GM12872 (cell line): ENCODE results near the gene SUCLG2.

ENCODE experiments used
- TF ChIP-seq, protein P1 (sequence below): IDR thresholded peaks from 3 replicates; pipeline ENCODE4 v1.5.1; 2011; ENCODE audit warnings: low read depth, mild to moderate bottlenecking, low read length, moderate library complexity; ENCODE audit not compliant: insufficient read depth

The SUCLG2 gene

DNA sequence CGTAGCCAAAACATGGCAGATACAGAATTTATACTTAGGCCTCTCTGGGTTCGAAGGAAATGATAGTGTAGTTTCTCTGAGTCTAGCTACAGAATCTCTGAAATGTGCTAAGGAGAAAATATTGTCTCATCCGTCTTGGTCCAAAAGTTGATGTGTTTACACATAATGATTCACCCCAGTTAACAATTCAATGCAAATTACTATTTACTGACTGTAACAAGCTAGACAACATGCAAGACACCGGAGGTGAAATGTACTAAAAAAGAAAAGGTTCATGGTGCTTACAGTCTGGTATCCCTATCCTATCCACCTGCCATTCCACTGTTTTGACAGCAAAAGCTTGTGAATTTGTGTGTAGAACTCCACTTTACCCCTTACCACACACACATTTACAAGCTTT lies 146.8 kb downstream of the SUCLG2 start:
- TF ChIP-seq, protein P1, sequence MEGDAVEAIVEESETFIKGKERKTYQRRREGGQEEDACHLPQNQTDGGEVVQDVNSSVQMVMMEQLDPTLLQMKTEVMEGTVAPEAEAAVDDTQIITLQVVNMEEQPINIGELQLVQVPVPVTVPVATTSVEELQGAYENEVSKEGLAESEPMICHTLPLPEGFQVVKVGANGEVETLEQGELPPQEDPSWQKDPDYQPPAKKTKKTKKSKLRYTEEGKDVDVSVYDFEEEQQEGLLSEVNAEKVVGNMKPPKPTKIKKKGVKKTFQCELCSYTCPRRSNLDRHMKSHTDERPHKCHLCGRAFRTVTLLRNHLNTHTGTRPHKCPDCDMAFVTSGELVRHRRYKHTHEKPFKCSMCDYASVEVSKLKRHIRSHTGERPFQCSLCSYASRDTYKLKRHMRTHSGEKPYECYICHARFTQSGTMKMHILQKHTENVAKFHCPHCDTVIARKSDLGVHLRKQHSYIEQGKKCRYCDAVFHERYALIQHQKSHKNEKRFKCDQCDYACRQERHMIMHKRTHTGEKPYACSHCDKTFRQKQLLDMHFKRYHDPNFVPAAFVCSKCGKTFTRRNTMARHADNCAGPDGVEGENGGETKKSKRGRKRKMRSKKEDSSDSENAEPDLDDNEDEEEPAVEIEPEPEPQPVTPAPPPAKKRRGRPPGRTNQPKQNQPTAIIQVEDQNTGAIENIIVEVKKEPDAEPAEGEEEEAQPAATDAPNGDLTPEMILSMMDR: no peak

DNA sequence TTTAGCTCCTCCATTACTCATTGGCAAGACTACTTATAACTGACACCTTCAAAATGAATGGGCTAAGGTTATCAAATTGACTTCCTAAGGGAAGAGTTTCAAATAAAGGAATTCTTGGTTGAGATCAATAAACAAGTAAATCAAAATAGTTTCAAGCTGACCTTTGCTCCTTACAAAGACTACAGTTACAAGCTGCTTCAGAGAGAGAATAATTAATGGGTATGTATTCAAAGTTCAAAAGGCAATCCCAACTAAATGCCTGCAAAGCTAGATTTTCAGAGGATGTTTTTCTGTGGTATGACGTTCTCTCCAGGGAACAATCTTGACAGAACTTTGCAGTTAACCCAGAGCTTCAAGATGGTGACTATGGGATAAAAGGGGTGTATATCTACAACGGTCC lies 153.7 kb downstream of the SUCLG2 start:
- TF ChIP-seq, protein P1: no peak

DNA sequence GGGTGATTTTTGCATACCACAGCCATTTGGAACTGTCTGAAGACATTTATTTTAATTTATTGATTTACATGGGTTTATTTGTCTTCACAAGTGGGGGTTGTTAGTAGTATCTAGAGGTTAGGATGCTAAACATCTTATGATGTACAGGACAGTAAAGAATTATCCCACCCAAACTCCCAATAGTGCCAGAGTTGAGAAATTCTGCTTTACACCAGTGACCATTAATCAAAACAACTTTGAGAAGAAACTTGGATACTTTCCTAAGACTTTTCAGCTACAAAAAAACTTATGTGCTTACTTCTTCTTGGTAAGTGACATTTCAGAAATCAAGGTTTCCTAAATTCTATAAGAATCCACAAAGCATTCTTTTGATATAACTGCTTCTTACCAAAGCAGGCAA lies 156.7 kb downstream of the SUCLG2 start:
- TF ChIP-seq, protein P1: no peak

DNA sequence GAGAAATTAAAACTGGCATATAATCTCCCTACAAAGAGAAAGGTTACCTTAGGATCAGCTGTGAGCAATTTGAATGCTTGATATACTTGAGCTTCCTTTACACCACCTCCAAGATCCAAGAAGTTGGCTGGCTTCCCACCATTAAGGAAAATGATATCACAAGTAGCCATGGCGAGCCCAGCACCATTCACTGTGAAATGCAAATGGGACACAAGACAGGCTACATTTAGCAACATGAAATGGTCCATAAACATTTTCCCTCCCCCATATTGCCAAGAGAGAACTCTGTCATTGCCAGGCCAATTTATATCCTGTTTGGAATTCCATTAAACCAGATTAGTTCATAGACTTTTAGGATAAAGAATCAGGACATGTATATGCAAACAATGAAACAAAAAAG lies 158.7 kb downstream of the SUCLG2 start:
- TF ChIP-seq, protein P1: no peak

DNA sequence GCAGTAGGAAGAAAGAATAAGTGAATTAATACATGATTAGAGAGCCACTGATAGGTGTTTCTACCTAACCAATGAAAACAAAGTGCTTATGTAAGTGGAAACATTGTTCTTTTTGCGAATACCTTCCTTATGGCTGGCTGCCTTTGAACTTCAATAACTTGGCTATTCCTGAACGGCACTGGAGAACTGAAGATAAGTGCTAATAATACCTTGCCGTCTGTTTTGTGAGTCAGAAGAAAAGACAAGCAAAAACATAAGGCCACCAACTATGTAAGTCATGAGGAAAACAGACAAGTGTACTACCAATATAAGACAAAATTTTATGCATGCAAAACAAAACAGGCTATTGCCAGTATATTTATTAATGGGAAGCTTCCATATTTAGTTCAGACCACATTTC lies 160.6 kb downstream of the SUCLG2 start:
- TF ChIP-seq, protein P1: no peak

DNA sequence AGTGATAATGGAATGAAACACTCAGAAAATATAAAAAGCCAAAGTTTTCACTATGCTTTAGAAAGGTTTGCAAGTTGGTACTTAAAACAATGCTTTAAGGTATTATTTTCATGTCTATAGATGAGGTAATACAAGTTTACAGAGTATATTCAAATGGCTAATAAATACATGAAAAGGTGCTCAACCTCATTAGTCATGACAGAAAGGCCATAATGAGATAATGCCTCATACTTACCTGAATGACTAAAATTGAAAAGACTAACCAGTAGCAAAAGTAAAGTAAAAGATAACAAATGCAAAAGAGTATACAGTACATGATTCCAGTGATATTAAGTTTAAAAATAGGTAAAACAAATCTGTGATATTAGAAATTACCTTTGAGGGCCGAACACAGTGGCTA lies 163.8 kb downstream of the SUCLG2 start:
- TF ChIP-seq, protein P1: no peak

DNA sequence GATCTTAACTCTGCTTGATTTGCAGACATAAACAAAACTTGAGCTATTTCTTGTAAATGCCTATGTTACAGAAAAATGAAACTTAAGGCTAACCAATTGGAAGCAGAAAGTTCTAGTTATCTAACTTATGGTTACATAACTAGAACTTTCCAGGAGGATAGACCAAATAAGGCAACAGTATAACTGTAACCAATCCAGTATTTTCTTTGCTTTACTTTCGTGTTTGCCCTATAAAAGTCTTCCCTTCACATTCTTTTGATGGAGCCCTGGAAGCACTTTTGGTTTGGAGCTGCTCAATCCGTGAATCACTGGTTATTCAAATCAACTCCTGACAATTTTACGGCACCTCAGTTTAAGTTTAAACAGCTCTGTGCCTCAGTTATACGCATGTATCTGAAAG lies 164.6 kb downstream of the SUCLG2 start:
- TF ChIP-seq, protein P1: no peak
